Kidney (tissue), 14 donors: ENCODE results near the gene TMEM143. TPM values are rescaled to one million over a fixed set of nuclear protein-coding genes. Genes with fewer than 3 reads are reported as not detected.

Experiments used
- DNase-seq, 5 donors: peaks; one replicate each; pipeline ENCODE4 v3.0.0-alpha.2; 2013 to 2020
- FAIRE-seq: peaks from 2 replicates; lab custom pipeline; 2012; peaks lifted over from hg19 to GRCh38; lab: Jason Lieb, UNC
- H3K27ac ChIP-seq, 2 donors: one replicate each; pipeline ENCODE4 v1.7.0; 2013; ENCODE audit warnings: low read depth in 2 of 2, low read length in 2 of 2, inconsistent platforms in 1 of 2
- H3K27me3 ChIP-seq: one replicate; pipeline ENCODE4 v1.7.1; 2013; ENCODE audit warnings: low read length, inconsistent platforms; ENCODE audit not compliant: control insufficient read depth, insufficient read depth
- H3K36me3 ChIP-seq, 3 donors: one replicate each; pipeline versions ENCODE4 v1.7.0 to v1.7.1; 2013; ENCODE audit warnings: low read length in 3 of 3, control low read depth in 1 of 3, inconsistent platforms in 1 of 3; ENCODE audit not compliant: insufficient read depth in 3 of 3, control insufficient read depth in 2 of 3
- H3K4me1 ChIP-seq, 3 donors: one replicate each; pipeline versions ENCODE4 v1.7.0 to v1.7.1; 2013; ENCODE audit warnings: low read length in 3 of 3, inconsistent platforms in 1 of 3, low read depth in 1 of 3; ENCODE audit not compliant: control insufficient read depth in 2 of 3, insufficient read depth in 2 of 3
- H3K4me3 ChIP-seq, 3 donors: one replicate each; pipeline versions ENCODE4 v1.7.0 to v1.8.1; 2013; ENCODE audit warnings: low read length in 3 of 3, control low read depth in 1 of 3, inconsistent platforms in 1 of 3
- H3K9ac ChIP-seq, 3 donors: one replicate each; pipeline versions ENCODE4 v1.7.0 to v1.7.1; 2013; ENCODE audit warnings: low read length in 3 of 3, control low read depth in 1 of 3, inconsistent platforms in 1 of 3
- H3K9me3 ChIP-seq, 3 donors: one replicate each; pipeline versions ENCODE4 v1.7.0 to v1.7.1; 2013; ENCODE audit warnings: low read length in 3 of 3, control low read depth in 1 of 3, inconsistent platforms in 1 of 3; ENCODE audit not compliant: control insufficient read depth in 2 of 3, insufficient read depth in 1 of 3
- CTCF ChIP-seq: IDR thresholded peaks from 3 replicates; pipeline ENCODE4 v1.5.1; 2012; ENCODE audit warnings: mild to moderate bottlenecking, moderate library complexity, borderline replicate concordance; ENCODE audit not compliant: insufficient read depth; ENCODE audit errors: extremely low read depth
- intact Hi-C: fragments of 100-400 bp; cut with DNase I; formaldehyde crosslinking; loops from one replicate; pipeline ENCODE4 v1.11.1; 2022
- polyA plus RNA-seq: library from polyadenylated mRNA; stranded (reverse); fragments of 350-450 nt; fragmentation: Illumina TruSeq; extraction: RNeasy Lipid Tissue Mini Kit (QIAGEN cat#74804); gene quantifications from one replicate; pipeline ENCODE4 v1.2.3, GENCODE V29; 2014; ENCODE audit warnings: low read depth, low replicate concordance; ENCODE audit not compliant: insufficient read depth
- total RNA-seq: library from RNA; stranded (reverse); fragmentation: NEBNext Ultra II Directional; extraction: Animal tissue kit (Norgen Biotek cat#: 25700); gene quantifications from one replicate; pipeline ENCODE4 v1.2.1, GENCODE V29; 2021
- donor health status: control.
- donor health status: control.
- donor health status: control.
- donor health status: control.
- donor health status: control.
- donor health status: DM: yes; HTN: yes; CAD: no.
- donor health status: Normal renal cell carcinoma (clear cell type).

Gene TMEM143
- total and polyA plus RNA-seq, 2 donors from 2014 or later: 9.2 to 15.7 TPM

GRCh38 chr19:48362716-48363499, 832 bp downstream of the TMEM143 start:
- TF ChIP-seq CTCF: peak; percentile 19
- intact Hi-C loops: no loop called here
- no peaks in the 10 kb centered on the region for H3K27me3 ChIP-seq
- DNase-seq: peak; percentile 97 to 99 (median 97)
- H3K4me1 ChIP-seq: peaks cover 0 to 7% (median 5%) of the 10 kb centered on the region in 3 donors
- H3K27ac ChIP-seq: peak overlapping the region; percentile 90 to 94
- peak; percentile 68 for FAIRE-seq
- H3K9me3 ChIP-seq: no peaks in the 10 kb centered on the region
- H3K9ac ChIP-seq: peak overlapping the region; percentile 34 to 97 (median 82)
- H3K4me3 ChIP-seq: peak overlapping the region; percentile 45 to 90 (median 82)
- no peaks in the 10 kb centered on the region for H3K36me3 ChIP-seq

GRCh38 chr19:48361912-48362311, 1.8 kb downstream of the TMEM143 start:
- FAIRE-seq: no peak
- Histone ChIP-seq H3K4me1 (peaks cover 0 to 7% (median 0%) of the 10 kb centered on the region in 3 donors), H3K9me3 (no peaks in the 10 kb centered on the region), H3K27me3 (no peaks in the 10 kb centered on the region), H3K27ac (no peak overlapping the region), H3K4me3 (no peak overlapping the region), H3K9ac (no peak overlapping the region), H3K36me3 (no peaks in the 10 kb centered on the region)
- intact Hi-C loops: no loop called here
- TF ChIP-seq CTCF: no peak
- DNase-seq: no peak

GRCh38 chr19:48359123-48359522, 4.6 kb downstream of the TMEM143 start:
- FAIRE-seq (no peak), DNase-seq (no peak)
- Histone ChIP-seq H3K4me1 (peaks cover 0 to 4% (median 0%) of the 10 kb centered on the region in 3 donors), H3K9ac (no peak overlapping the region), H3K9me3 (no peaks in the 10 kb centered on the region), H3K36me3 (no peaks in the 10 kb centered on the region), H3K27ac (no peak overlapping the region), H3K4me3 (no peak overlapping the region), H3K27me3 (no peaks in the 10 kb centered on the region)
- intact Hi-C loops: no loop called here
- TF ChIP-seq CTCF: no peak
